MM.1S (cell line): ENCODE results near the gene ZNF521.

Experiments used
- CTCF ChIP-seq: fragments of 300-600 bp; sonication (generic); IDR thresholded peaks from 2 replicates; pipeline ENCODE4 v1.5.1; 2016; ENCODE audit warnings: antibody characterized with exemption, low read length, mixed read lengths
- EZH2 ChIP-seq: fragments of 300-600 bp; sonication (generic); optimal IDR thresholded peaks from 2 replicates; pipeline ENCODE3; 2017; ENCODE audit warnings: low read depth, mild to moderate bottlenecking, antibody characterized with exemption, low read length, mixed read lengths
- EZH2phosphoT487 ChIP-seq: fragments of 300-600 bp; sonication (generic); IDR thresholded peaks from 2 replicates; pipeline ENCODE4 v1.6.1; 2018; ENCODE audit warnings: antibody characterized with exemption, low read length

- TF ChIP-seq CTCF, result no peak
- no peak for TF ChIP-seq EZH2
- no peak for TF ChIP-seq EZH2phosphoT487
Observed at GRCh38 chr18:25047983-25048382, 304.0 kb downstream of the ZNF521 start.
